Daoy (cell line): Measurements from ENCODE around the gene FBXO33. TPM values are rescaled to one million over a fixed set of nuclear protein-coding genes. Genes with fewer than 3 reads are reported as not detected.

Experiments used
- DNase-seq: peaks from one replicate; pipeline ENCODE4 v3.0.0-alpha.2; 2015; ENCODE audit warnings: low read depth
- total RNA-seq: library from RNA; depleted of rRNA; stranded (reverse); fragments of >200 nt; shearing (Covaris generic); gene quantifications from 2 replicates; pipeline ENCODE4 v1.2.3, GENCODE V29; 2014; rRNA removed

Gene FBXO33
- 11.5 TPM in 2 replicates for total RNA-seq

DNA sequence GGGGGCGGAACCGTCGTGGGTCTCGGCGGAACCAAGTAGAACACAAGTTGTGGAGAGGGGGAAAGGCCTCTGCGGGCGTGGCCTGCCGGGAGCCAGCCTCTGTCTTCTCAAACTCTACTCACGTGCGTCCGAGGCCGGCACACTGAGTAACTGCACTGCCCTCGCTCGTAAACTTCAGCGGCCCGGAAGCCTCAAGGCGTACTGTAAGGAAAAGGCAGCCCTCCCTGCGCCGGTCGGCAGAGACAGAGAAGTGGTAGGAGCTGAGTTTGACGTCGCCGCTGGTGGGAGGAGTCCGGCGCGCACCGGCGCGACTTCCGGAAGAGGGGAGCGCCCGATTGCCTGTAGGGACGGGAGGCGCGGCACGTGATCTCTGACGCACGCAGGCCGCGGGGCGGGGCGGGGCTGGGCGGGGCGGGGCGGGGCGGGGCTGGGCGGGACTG, at the start of gene FBXO33:
Gene FBXO33 (minus strand): TSS at position 255 of the 440 bp plus-strand sequence. CDS start 271 bp downstream, outside the sequence.
- DNase-seq = peak; percentile 98

- no peak for DNase-seq
Measured at GRCh38 chr14:39474416-39474911, 42.2 kb upstream of the FBXO33 start.

- no peak for DNase-seq
Measured at GRCh38 chr14:39472078-39472477, 39.8 kb upstream of the FBXO33 start.

- peak; percentile 9 for DNase-seq
Measured at GRCh38 chr14:39469094-39469710, 37.0 kb upstream of the FBXO33 start.

- peak; percentile 36 for DNase-seq
Measured at GRCh38 chr14:39467889-39468524, 35.8 kb upstream of the FBXO33 start.

DNA sequence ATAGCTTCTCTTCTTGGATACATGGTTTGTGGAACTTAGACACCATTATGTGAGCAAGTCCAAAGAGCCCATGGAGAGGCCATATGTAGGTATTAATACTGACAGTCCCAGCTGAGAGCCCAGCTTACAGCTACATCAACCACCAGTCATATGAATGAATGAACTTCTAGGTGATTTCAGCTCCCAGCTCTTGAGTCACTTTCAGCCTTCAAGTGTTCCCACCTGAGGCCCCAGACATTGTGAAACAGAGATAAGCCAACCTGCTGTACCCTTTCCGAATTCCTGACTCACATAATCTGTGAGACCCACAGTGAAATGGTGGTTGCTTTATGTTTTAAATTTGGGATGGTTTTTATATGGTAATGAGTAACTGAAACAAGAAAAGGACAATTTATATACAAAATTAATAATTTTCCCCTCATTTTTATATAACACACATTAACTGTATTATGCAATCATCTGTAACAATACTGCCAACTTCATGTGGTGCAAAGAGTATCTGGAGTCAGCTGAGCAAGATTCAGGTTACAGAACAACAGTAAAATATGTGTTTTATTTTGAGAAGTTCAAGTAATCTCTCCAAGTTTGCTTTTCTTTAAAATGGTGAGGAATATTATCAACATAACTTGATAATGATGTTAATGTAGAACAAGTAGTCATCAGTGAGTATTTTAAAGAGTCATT, 27.7 kb upstream of the FBXO33 start:
- DNase-seq = no peak

GRCh38 chr14:39456702-39457250, 24.5 kb upstream of the FBXO33 start:
- no peak for DNase-seq

DNA sequence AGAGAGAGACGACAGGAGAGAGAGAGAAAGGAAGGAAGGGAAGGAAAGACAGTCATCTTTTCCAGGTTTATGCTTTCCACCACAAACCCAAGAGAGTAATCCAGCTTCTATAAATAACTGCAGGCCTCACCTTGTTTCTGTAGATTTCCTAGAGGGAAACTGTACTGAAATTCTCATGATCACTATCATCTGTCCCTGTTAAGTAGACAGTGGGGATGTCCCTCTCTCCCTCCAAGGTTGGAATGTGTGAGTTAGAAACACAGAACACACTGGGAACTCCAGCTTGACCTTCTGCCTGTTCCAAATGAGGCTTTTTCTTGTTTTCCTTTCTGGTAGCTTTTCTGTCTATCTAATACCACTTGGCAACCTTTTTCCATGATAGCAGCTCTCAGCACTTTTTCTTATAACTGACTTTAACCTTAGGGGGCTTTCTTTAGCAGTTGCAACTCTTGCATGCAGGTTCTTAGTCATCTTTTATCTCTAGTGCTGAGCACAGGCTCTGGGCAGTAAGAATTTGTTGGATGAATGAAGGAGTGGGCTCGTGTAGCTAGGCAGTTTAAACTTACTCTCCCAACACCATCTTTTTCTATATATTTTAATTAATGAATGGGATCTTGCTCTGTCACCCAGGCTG, 22.8 kb upstream of the FBXO33 start:
- DNase-seq = no peak

- no peak for DNase-seq
Measured at GRCh38 chr14:39452680-39453079, 20.4 kb upstream of the FBXO33 start.

GRCh38 chr14:39451811-39452210, 19.6 kb upstream of the FBXO33 start:
- DNase-seq = no peak

GRCh38 chr14:39447175-39447661, 15.0 kb upstream of the FBXO33 start:
- DNase-seq = no peak

- no peak for DNase-seq
Measured at GRCh38 chr14:39446131-39446744, 14.0 kb upstream of the FBXO33 start.

DNA sequence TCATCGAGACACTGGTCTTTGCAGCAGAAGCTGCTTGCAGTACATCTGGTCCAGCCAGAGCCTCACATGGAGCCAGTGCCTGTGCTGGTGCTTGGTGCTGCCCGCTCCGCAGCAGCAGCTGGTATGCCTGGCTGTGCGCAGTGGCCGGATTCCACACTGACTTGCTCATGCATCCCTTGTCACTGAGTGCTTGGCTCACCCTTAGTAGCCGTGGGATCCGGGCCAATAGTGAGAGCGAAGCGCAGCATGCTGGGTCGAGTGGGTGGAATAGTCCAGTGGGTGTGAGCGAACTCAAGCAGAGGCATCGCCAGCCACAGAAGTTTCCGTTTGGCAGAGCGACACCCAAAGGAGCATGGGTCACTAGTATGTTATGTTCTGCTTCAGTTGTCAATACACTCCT, 10.1 kb upstream of the FBXO33 start:
- peak; percentile 88 for DNase-seq

DNA sequence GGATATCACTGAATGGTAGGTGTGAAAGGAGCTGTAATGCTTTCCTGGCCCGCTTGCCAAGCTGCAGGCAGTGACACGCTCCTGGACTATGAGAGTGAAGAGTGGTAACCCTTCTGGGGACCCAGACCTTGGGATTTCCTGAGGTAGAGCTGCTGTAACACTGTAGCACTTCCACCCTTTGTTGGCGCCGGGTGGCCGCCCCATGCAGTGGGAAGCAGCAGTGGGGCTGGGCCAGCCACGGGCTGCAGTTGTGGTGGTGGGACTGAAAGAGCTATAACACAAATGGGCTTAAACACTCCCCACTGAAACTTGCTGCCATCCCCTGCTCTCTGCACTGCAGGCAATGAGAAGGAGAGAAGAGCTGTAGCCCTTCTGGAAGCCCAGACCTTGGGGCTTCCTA, 9.6 kb upstream of the FBXO33 start:
- DNase-seq = no peak

- DNase-seq = no peak
Measured at GRCh38 chr14:39440975-39441374, 8.7 kb upstream of the FBXO33 start.

- DNase-seq = no peak
Measured at GRCh38 chr14:39435241-39435640, 3.0 kb upstream of the FBXO33 start.

DNA sequence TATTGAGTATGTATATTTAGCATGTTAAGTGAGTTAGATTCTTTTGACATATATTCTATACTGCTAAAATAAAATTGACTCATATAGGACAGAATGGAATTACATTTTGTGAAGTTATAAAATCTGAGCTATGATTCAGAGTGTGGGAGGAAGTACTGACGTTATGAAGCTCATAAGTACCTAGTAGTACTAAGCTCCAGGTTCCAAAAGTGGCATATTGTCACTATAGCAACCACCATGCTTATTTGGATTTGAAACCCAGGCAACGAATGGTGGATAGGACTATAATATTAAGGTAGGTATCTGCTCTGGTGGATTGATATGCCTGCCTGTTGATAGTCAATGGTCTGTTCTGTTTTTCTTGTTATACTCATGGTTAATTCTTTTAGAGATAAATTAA, 2.2 kb upstream of the FBXO33 start:
- DNase-seq = no peak

GRCh38 chr14:39433452-39433813, 1.2 kb upstream of the FBXO33 start:
- no peak for DNase-seq

DNA sequence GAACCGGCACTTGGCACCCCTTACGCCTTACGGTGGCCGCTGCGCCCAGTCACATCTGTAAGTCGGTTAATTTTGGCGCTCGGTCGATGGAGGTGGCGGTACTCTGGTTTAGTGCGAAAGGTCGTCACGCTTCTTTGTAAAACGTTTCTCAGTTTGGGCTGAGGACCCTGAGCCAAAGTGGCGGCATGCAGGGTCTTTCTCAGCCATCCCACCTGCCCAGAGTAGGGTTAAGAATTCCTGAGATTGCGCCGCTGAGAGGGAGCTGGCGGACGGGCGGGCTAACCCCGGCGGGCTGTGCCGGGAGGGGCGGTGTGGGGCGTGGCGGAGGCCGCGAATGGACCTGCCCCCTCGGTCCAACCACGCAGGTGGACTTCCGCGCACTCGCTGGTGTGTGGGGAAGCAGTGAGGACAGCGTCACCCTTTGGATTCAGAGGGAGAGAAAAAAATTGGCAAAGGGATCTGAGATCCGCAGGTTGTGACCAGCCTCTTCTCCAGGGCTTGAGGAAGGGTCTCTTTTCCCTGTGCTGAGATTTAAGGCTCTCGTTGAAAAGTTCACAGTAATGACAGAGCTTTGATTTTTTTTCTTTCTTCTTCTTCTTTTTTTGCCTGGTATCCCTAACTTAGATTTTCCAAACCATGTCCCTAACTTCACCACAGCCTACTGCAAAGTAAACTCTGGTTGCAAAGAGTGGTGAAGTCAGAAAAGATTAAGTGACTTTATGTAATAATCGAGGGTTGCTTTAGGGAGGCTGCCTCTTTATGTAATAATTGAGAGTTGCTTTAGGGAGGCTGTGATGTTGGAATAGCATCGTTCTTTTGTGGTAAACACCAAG, 602 bp upstream of the FBXO33 start:
- peak; percentile 95 for DNase-seq

- DNase-seq = peak; percentile 41
Measured at GRCh38 chr14:39431416-39432178, 636 bp downstream of the FBXO33 start.
